Measurements from ENCODE around the gene NSD2. TPM values are rescaled to one million over a fixed set of nuclear protein-coding genes. Genes with fewer than 3 reads are reported as not detected.
"Not testable (repeated sequence)": the region's sequence is repeated elsewhere in the genome, so short reads cannot be mapped to it uniquely, and the experiment has no call there.

Gene NSD2
- total RNA-seq, 1 experiment from 2014 or later = 71.9 TPM

DNA sequence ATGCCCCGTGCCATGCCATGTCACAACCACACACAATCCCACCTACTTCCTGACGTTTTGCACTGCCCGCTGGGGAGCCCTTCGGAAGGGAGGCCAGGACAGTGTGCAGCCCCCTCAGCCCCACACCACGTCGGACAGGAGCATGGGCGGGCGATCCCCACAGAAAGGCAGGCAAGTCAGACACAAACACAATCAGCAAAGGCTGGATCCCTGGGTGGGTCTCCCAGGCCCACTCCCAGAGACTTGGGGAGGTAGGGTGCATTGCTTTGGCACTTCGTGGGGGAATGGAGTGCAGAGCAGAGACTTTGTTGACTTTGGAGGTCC lies 29.3 kb upstream of the NSD2 start:
- DNase-seq (ENCODE audit: low read depth) = no peak

DNA sequence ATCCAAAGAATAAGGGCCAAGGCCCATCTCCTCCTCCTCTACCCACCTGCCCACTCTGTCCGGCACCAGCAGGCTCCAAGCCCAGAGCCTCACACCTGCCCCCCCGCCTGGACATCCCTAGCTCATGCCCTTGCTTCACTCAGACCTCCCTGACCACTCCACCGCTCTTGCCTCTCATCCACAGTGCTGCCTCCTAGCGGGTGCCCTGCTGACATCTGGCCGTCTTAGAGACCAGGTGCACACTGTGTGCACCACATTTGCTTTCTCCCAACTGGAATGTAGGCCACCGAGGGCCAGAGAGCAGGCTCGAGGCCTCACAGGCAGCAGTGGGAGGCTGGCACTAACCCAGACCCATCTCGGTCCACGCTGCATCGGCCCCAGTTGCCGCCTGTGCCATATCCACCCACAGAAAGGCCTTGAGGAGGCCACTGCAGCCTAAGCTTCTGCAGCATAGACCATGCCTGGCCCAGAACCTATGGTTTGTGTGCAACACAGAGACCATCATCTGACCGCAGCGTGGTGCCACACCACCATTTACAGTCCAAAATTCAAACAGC lies 28.8 kb upstream of the NSD2 start:
- no peak for DNase-seq (ENCODE audit: low read depth)

DNA sequence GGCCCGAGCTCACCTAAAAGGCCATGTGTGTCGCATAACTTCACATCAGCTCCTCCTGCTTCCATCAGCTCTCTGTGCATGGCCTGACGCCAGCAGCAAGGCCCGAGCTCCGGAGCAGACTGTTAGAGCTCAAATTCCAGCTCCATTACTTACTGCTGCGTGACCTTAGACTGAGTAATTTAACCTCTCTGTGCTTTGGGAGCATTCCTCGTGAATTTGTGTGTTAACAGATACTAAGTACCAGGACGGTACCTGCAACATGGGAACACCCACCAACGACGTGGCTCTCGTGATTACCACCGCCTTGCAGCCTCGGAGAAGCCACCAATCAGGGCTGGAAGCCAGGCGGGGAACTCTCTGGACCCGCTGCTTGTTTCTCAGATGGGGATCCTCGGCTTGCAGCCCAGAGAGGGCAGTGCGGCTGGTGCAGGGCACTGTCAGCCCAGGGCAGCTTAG lies 28.2 kb upstream of the NSD2 start:
- peak; percentile 83 for DNase-seq (ENCODE audit: low read depth)

DNA sequence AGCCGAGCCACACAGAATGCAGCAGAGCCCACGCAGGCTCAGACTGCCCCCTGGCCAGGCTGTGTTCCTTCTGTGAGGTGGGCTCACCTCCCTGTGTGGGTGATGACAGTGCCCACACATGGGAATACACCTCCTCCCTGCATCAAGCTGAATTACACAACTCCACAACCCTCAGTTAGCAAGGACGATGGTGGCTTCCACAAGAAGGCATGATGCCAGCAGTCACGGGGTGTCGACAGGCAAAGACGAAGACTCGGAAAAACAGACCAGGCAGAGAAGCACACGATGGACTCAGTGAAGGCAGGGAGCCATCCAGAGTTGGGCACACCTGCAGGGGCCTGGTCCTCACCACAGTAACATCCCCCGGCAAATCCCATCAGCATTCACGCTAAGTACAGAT lies 27.3 kb upstream of the NSD2 start:
- no peak for DNase-seq (ENCODE audit: low read depth)

DNA sequence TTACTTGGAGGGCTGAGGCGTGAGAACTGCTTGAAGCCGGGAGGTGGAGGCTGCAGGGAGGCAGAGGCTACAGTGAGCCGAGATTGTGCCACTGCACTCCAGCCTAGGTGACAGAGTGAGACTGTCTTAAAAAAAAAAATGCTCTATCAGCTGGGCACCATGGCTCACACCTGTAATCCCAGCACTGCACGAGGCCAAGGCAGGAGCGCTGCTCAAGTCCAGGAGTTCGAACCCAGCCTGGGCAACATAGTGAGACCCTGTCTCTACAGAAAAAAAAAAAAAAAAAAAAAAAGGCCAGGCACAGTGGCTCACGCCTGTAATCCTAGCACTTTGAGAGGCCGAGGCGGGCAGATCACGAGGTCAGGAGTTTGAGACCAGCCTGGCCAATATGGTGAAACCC lies 26.6 kb upstream of the NSD2 start:
- not testable (repeated sequence) for DNase-seq (ENCODE audit: low read depth)

DNA sequence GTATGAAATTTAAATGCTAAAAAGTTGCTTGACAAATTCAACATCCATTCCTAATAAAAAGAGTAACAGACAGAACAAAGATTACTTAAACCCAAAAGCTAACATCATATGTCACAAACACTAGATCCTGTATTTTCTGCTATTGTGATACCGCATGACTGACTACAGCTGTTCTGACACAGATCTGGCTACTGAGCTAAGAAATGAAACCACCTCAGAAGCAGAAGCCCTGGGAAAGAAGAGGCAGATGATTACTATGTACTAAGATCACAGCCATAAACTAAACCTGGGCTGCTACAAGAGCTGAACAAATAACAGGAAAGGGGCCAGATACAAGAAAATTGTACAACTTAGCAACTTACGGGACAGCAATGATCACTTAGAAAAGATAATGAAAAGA lies 24.6 kb upstream of the NSD2 start:
- DNase-seq (ENCODE audit: low read depth) = no peak

DNA sequence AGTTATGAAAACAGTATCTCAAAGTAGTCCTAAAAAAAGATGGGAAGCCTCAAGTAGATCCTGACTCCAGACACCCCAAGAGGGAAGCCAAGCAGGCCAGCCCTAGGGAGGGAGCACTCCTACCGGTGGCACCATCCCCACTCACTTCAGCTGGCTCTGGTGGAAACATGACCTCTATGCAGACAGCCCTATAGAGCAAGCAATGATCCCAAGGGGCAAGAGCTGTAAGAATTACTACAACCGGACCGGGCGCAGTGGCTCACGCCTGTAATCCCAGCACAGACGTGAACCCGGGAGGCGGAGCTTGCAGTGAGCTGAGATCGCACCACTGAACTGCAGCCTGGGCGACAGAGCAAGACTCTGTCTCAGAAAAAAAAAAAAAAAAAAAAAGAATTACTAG lies 20.9 kb upstream of the NSD2 start:
- DNase-seq (ENCODE audit: low read depth) = no peak

DNA sequence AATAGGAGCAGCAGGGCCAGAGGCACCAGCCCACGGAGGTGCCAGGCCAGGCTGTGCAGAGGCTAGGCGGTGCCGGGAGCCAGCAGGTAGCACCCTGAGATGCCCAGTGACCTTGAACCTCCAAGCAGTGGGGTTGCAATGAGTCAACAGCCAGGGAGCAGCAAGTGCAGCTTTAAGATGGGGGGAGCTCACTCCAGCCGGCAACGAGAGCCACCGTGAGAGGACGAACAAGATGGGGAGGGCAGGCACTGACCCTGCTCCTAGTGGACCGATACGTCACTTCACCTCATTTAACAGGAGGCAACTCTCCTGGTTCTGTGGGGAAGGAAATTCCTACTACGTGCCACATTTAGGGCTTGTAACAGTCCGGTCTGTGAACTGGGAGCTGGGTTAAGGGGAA lies 20.0 kb upstream of the NSD2 start:
- no peak for DNase-seq (ENCODE audit: low read depth)

DNA sequence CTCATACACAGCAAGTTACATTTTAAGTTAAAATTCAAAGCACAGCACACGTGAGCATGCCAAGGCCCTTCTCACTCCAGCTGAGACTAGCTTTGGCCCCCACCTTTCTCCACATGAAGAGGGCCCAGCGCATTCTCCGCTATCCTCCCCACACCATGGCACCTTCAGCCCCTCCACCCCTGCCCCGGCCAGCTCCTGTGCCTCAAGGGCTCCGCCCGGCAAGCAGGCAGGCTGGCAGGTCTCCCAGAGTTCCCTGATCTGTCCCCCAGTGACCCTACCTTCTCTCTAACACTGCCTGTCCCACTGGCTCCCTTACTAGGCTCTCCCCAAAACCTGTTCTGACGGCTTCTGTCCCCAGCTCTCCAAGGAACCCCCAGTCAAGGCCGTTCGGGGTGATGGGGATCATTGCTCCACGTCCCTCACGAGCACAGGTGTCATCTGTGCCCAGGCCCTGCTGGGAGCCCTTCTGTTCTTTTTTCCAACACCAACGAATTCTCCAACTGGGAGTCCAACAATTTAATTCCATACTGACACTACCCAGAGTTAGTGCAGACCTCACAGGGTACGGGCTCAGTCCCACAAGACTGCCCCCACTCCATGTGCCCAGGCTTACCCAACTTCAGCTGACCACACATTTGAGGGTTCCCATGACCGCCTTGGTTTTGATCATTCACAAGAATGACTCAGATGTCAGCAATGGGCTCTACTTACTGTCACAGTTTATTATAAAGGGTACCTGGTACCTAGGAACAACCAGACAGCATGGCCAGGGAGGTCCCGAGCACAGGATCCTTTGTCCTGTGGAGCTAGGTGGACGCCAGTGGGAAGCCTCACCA lies 19.4 kb upstream of the NSD2 start:
- DNase-seq (ENCODE audit: low read depth) = peak; percentile 61

DNA sequence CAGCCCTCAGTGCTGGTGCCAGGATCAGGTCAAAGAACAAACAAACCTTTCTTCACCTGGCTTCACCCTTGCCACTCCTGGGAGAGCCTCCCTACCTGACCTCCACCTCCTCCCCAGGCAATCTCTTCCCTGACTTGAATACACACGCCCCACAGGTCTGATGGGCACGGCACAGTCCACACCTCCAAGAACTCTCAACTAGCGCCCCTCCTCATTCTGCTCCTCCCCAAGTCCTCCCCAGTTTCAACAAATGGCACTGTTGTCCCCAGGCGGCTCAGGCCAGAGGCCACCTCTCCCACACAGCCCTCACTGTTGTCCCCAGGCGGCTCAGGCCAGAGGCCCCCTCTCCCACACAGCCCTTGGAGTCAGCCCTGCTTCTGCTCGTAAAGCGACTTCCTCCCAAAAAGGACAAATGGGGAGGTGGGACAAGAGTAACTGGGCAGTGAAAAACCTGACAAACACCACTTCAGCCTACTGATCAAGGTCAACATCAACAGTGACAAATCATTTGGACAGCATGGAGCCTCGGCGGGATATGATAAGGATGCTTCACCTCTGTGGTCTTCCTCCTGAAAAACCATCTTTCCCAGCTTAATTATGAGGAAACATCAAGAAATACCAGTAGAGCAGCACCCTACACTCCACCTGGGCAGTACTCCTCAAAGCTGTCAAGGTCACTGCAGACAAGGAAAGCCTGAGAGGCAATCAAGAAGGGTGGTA lies 18.1 kb upstream of the NSD2 start:
- no peak for DNase-seq (ENCODE audit: low read depth)

DNA sequence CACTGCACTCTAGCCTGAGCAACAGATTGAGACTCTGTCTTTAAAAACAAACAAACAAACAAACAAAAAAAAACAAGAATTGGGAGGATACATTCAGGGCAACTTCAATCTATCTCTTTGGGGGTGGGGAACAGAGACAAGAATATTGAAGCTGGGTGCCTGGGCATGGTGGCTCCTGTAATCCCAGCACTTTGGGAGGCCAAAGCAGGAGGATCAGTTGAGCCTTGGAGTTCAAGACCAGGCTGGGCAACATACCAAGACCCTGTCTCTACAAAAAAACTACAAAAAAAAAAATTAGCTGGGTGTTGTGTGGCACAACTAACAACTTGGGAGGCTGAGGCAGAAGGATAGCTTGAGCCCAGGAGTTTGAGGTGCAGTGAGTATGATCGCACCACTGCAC lies 16.4 kb upstream of the NSD2 start:
- DNase-seq (ENCODE audit: low read depth) = no peak

DNA sequence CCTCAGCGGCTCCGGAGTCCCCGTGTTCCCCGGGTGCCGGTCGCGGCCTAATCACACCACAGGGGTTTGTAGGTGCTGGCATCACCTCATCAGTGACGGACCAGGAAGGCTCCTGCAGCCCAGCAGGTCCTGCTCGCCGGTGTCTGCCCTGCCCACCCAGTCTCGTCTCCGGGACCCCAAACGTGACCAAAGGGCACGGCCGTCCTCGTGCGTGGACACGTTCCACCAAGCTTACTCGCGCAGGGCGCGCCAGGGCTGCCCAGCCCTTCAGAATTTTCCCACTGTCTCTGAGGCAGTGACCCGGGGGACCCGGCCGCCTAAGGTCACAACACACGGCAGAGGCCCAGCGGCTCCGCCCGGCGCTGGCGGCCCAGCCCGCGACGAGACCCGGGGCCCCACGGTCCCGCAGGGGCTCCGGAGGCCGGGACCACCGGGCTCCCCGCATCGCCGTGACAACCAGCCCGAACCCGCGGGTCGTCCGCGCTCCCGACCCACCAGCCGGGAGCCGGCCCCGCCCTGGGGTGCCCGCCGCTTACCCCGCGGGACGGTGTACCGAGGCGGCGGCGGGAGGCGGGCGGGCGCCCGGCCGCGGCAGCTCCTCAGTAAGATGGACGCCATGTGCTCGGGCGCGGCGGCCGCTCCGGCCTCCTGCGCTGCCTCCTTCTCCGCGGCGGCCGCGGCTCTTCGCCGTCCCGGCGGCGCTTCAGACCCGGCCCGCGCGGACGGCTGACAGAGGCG lies 15.7 kb upstream of the NSD2 start:
- no peak for DNase-seq (ENCODE audit: low read depth)

DNA sequence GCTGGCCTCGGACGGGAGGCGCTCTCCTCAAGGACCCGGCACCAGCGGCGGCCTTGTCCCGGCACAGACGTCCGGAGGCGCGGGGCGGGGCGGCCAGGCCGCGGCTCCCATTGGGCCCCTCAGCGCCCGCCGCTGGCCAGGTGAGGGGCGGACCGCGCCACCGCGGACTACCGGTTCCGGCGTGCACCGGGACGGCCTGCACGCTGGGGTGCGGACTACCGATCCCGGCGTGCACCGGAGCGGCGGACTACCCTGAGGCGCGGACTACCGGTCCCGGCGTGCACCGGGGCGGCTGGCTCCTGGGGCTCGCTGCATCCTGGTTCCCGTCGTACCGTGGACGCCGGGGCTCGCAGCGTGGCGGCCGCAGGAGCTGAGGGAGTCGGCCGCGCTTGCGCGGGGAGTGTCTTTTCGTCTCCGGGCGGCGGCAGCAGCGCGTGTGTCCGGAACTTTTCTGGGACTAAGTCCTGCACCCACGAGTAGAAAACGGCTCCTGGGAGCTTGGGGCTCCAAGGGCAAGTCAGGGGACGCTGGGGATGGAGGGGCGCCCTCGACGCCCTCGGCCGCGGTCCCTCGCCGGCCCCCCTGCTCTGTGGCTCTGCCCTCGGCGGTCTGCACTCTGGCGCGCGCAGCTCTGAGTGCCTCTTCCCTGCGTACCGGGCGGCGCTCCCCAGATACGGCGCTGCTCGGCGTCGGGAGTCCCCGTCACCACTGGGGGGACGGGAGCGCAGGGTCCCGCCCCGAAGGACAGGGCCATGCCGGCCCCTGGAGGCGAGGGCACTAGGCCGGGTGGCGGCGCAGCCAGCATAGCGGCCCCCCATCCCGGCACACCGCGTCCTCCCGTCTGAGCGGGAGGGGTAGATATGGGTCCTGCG lies 14.9 kb upstream of the NSD2 start, which contains the start of gene LETM1:
TSS of gene LETM1 (minus strand) at position 86 of the 872 bp plus-strand sequence. CDS start 206 bp downstream, outside the sequence.
- DNase-seq (ENCODE audit: low read depth) = peak; percentile 94

DNA sequence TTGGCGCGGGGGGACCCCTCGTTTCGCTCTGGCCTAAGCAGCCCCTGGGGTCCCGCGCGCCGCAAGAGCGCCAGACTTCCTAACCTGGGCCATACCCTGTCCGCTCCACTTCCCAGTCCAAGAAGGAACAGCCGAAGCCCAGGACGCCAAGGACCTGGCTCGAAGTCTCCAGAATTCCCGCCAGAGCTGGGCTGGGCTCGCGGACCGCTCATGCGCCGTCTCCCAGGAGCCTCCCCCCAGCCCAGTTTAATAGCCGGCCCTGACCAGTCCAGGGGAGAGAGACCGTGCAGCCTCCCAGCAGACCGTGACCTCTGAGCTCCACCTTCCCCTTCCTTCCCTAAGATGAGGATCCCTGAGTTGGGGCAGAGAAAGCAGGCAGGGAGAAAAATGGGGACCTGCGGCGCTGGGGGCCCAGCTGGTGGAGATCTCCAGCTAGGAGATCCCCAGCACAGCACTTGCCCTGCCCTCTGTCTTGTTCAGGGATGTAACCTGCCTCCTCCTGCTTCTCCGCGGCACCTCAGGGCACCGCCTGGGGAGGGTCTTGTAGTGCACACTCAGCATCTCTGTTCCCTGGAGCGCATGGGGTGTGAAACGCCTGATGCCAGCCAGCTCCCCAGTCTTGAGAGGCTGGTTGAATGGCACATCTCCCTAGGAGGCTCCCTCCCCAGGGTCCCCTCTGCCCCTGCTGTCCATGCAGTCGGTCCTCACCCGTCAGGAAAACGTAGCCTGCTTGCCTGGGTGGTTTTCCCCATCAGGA lies 14.1 kb upstream of the NSD2 start:
- peak; percentile 38 for DNase-seq (ENCODE audit: low read depth)

DNA sequence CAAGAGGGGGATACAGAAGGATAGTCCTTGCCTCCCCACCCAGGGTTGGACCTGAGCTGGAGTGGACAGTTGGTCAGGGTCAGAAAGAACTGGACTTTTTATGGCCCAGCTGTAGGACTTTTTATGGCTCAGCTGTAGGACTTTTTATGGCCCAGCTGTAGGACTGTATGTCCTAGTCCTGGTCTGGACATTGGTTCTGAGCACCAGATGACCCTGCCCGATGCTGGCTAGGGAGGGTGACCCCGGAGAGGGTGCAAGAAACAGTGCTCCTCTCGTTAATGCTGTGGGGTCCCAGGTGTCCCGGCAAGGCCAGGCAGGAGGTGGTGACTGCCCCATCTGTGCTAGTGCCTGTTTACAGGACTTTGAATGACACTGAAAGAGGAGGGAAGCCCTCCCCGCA lies 13.3 kb upstream of the NSD2 start:
- DNase-seq (ENCODE audit: low read depth) = no peak

DNA sequence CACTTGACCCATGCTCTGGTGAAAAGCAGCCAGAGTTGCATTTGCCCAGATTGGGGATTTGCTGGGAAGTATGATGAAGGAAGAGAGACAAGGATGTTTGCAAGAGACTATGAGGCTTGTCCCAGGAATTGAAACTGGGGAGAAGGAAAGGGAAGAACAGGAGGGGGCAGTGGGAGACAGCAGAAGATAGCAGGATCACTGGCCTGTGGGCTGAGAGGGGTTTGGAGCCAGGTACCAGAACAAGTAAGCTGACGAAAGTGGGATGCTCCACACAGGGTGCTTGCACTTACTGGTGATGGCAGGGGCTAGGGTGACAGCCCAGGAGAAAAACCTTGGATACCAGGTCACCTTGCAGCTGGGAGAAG lies 11.8 kb upstream of the NSD2 start:
- DNase-seq (ENCODE audit: low read depth) = no peak

DNA sequence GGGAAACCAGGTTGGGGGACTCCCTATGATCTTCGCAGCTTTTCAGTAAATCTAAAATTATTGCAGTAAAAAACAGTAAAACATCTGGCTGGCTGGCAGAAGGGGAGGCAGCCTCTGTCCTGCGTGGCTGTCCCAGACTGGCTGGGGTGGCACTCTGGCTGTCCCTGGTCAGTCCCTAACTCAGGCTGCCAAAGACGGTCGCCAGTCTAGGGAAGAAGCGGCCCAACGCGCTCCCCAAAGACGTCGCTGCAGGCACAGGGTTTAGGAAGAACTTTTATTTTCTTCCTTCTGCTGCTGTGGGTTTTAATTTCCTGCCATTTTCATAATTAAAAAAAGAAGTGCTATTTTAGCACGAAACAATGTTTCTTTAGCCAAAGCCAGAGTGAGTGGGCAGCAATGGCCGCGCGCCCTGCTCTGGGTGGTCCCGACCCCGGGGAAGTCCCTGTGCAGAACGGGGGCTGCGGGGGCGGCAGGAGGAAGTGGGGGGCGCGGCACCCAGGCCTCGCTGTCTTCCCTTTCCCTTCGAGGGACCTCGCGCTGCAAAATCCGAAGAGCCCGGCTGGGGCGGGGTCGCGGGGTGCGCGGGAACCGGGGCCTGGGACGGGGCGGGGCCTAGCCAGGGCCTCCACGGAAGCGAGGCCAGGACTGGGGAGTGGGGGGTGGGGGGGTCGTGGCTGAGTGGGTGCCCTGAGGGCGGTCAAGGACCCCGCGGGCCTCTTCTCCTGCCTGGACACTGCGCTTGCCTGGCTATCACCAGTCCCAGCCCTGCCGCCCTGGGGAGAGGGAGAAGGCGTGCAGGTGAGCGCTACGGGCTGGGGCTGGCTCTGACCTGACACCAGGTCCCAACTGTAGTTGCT lies 8.9 kb upstream of the NSD2 start:
- DNase-seq (ENCODE audit: low read depth) = no peak

DNA sequence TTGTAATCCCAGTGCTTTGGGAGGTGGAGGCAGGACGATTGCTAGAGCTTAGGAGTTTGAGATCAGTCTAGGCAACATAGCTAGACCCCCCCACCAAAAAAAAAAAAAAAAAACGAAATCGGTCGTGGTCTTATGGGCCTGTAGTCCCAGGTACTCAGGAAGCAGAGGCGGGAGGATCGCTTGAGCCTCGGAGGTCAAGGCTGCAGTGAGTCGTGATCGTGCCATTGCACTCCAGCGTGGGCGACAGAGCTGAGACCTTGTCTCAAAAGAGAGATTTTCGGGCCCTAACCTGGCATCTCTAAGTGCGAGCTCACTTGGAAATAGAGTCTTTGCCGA lies 8.3 kb upstream of the NSD2 start:
- DNase-seq (ENCODE audit: low read depth) = no peak

DNA sequence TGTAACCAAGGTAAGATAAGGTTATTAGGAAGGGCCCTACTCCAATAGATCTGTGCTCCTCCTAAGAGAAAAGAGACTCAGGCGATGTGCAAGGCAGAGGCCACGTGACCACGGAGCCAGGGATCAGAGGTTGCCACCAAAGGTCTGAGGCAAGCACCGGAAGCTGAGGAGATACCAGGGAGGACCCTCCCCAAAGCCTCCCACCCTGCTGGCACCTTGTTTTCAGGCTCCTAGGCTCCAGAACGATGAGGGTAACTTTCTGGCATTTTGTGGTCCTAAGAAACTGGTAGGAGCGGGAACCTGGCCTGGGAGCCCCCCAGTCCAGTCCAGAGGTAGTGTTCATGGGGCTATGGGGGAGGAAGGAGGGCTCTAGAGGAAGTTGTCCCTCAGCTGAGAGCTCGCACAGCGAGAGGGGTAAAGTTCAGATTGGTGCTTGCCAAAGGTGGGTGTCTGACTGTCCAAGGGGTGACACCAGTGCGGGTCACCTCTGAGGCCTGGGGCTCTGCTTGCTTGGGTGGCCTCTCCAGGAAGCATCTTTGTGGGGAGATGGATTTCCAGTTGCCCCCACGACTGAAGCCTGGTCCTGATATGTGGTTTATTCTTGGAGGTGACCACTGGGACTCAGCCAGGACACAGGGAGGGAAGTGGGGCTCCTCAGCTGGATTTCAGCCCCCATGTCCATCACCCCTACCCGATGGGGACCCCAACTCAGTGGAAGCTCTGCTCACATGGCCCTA lies 7.7 kb upstream of the NSD2 start:
- DNase-seq (ENCODE audit: low read depth) = no peak
